H1 (cell line): Measurements from ENCODE around the gene CTCF. TPM values are rescaled to one million over a fixed set of nuclear protein-coding genes. Genes with fewer than 3 reads are reported as not detected.

ENCODE experiments used
- CTCF ChIA-PET: fragments of 300-600 bp; sonication (Branson Sonifier 250); formaldehyde crosslinking; loops from one replicate; lab custom pipeline; 2021; ENCODE audit not compliant: partially characterized antibody; lab: Charles Lee
- POLR2A ChIA-PET: fragments of 300-600 bp; sonication (Branson Sonifier 250); formaldehyde crosslinking; loops from one replicate; lab custom pipeline; 2021; ENCODE audit warnings: inconsistent platforms; ENCODE audit not compliant: partially characterized antibody; lab: Charles Lee
- DNase-seq, 2 experiments: peaks; one replicate each; pipeline versions ENCODE4 v3.0.0 to v3.0.0-alpha.2; 2010 to 2022; ENCODE audit warnings: low spot score in 2 of 2, low read depth in 1 of 2, mixed read lengths in 1 of 2
- FAIRE-seq: peaks from 2 replicates; lab custom pipeline; 2011; peaks lifted over from hg19 to GRCh38; lab: Jason Lieb, UNC
- H2AFZ ChIP-seq: 2 replicates; pipeline ENCODE4 v1.8.1; 2012; ENCODE audit warnings: low read length, inconsistent platforms
- H2AK5ac ChIP-seq: 2 replicates; pipeline ENCODE4 v1.6.1; 2013; ENCODE audit warnings: low read depth, low read length
- H2BK120ac ChIP-seq: replicated peaks from 2 replicates; pipeline ENCODE3; 2013; ENCODE audit warnings: low read depth, low read length, inconsistent platforms
- H2BK12ac ChIP-seq: 2 replicates; pipeline ENCODE4 v1.6.1; 2013; ENCODE audit warnings: low read depth, low read length
- H2BK15ac ChIP-seq: 2 replicates; pipeline ENCODE4 v1.6.1; 2013; ENCODE audit warnings: low read length
- H2BK20ac ChIP-seq: 2 replicates; pipeline ENCODE4 v1.6.1; 2013; ENCODE audit warnings: low read length
- H2BK5ac ChIP-seq: 2 replicates; pipeline ENCODE4 v1.6.1; 2013; ENCODE audit warnings: low read depth, low read length
- H3K14ac ChIP-seq: 2 replicates; pipeline ENCODE4 v1.6.1; 2013; ENCODE audit warnings: inconsistent platforms; ENCODE audit not compliant: insufficient read length
- H3K18ac ChIP-seq: 2 replicates; pipeline ENCODE4 v1.6.1; 2013; ENCODE audit warnings: low read length; ENCODE audit errors: extremely low read depth
- H3K23ac ChIP-seq: 2 replicates; pipeline ENCODE4 v1.6.1; 2013; ENCODE audit warnings: inconsistent platforms; ENCODE audit not compliant: insufficient read length
- H3K23me2 ChIP-seq: 2 replicates; pipeline ENCODE4 v1.6.1; 2013; ENCODE audit warnings: low read depth, low read length
- H3K27ac ChIP-seq: 2 replicates; pipeline ENCODE4 v1.6.1; 2011; ENCODE audit warnings: low read depth, low read length, inconsistent platforms
- H3K27me3 ChIP-seq, 4 experiments: replicated peaks in 1 of 4; 1 replicate in 1 of 4; 2 replicates in 3 of 4; pipeline versions ENCODE4 v1.6.1 to v1.8.1; 2011 to 2013; ENCODE audit warnings: low read length in 3 of 4, mild to moderate bottlenecking in 3 of 4, inconsistent platforms in 2 of 4, mixed read lengths in 2 of 4, moderate library complexity in 1 of 4; ENCODE audit not compliant: control insufficient read depth in 3 of 4, insufficient read depth in 3 of 4; ENCODE audit errors: extremely low read depth in 1 of 4
- H3K36me3 ChIP-seq, 4 experiments: 2 replicates each; pipeline versions ENCODE4 v1.6.1 to v1.8.1; 2011 to 2013; ENCODE audit warnings: mild to moderate bottlenecking in 4 of 4, low read length in 3 of 4, moderate library complexity in 2 of 4, control low read depth in 1 of 4, inconsistent platforms in 1 of 4; ENCODE audit not compliant: insufficient read depth in 4 of 4, control insufficient read depth in 2 of 4
- H3K4ac ChIP-seq: replicated peaks from 2 replicates; pipeline ENCODE3; 2013; ENCODE audit warnings: low read length, low read depth, mixed read lengths, inconsistent platforms; ENCODE audit not compliant: insufficient read length
- H3K4me1 ChIP-seq, 4 experiments: replicated peaks in 1 of 4; 1 replicate in 1 of 4; 2 replicates in 3 of 4; pipeline versions ENCODE4 v1.6.1 to v1.8.1; 2011 to 2013; ENCODE audit warnings: low read length in 3 of 4, inconsistent platforms in 2 of 4, mixed read lengths in 1 of 4; ENCODE audit not compliant: insufficient read depth in 4 of 4, control insufficient read depth in 3 of 4
- H3K4me2 ChIP-seq, 2 experiments: 2 replicates each; pipeline versions ENCODE4 v1.6.1 to v1.8.1; 2011 to 2013; ENCODE audit warnings: low read depth in 2 of 2, low read length in 2 of 2, control low read depth in 1 of 2, inconsistent platforms in 1 of 2, mild to moderate bottlenecking in 1 of 2; ENCODE audit not compliant: insufficient read depth in 1 of 2
- H3K4me3 ChIP-seq, 4 experiments: fragments of 200-600, 300-600 bp in 1 of 4; sonication (generic), shearing (Covaris generic), sonication (Bioruptor Twin) in 1 of 4; 2 replicates each; pipeline versions ENCODE4 v1.5.1 to v1.8.1; 2011 to 2016; ENCODE audit warnings: low read length in 4 of 4, low read depth in 3 of 4, control low read depth in 2 of 4, inconsistent platforms in 2 of 4, mild to moderate bottlenecking in 2 of 4, mixed read lengths in 1 of 4, moderate library complexity in 1 of 4; ENCODE audit not compliant: insufficient read depth in 2 of 4; ENCODE audit errors: extremely low read depth in 1 of 4
- H3K56ac ChIP-seq: replicated peaks from 2 replicates; pipeline ENCODE3; 2013; ENCODE audit warnings: low read depth, mild to moderate bottlenecking, mixed read lengths, low read length, inconsistent platforms; ENCODE audit not compliant: insufficient read length
- H3K79me1 ChIP-seq: 2 replicates; pipeline ENCODE4 v1.6.1; 2013; ENCODE audit warnings: low read depth, low read length, control low read depth
- H3K79me2 ChIP-seq, 2 experiments: 2 replicates each; pipeline versions ENCODE4 v1.6.1 to v1.8.1; 2012 to 2013; ENCODE audit warnings: low read length in 2 of 2, mild to moderate bottlenecking in 2 of 2, inconsistent platforms in 1 of 2; ENCODE audit not compliant: insufficient read depth in 2 of 2, control insufficient read depth in 1 of 2
- H3K9ac ChIP-seq, 4 experiments: replicated peaks in 1 of 4; 1 replicate in 1 of 4; 2 replicates in 3 of 4; pipeline versions ENCODE4 v1.6.1 to v1.8.1; 2011 to 2013; ENCODE audit warnings: low read depth in 3 of 4, low read length in 3 of 4, control low read depth in 2 of 4, mild to moderate bottlenecking in 2 of 4, moderate library complexity in 2 of 4, inconsistent platforms in 1 of 4; ENCODE audit errors: extremely low read depth in 1 of 4
- H3K9me3 ChIP-seq, 2 experiments: 2 replicates each; pipeline versions ENCODE4 v1.6.1 to v1.8.1; 2012 to 2013; ENCODE audit warnings: mild to moderate bottlenecking in 2 of 2, moderate library complexity in 2 of 2, control low read depth in 1 of 2, inconsistent platforms in 1 of 2, low read depth in 1 of 2, low read length in 1 of 2, mixed read lengths in 1 of 2; ENCODE audit not compliant: insufficient read depth in 2 of 2
- H4K20me1 ChIP-seq, 2 experiments: replicated peaks in 1 of 2; 2 replicates each; pipeline versions ENCODE3 to v1.8.1; 2011 to 2013; ENCODE audit warnings: inconsistent platforms in 2 of 2, low read length in 2 of 2, mild to moderate bottlenecking in 1 of 2; ENCODE audit not compliant: insufficient read depth in 2 of 2, control insufficient read depth in 1 of 2
- H4K5ac ChIP-seq: 2 replicates; pipeline ENCODE4 v1.6.1; 2013; ENCODE audit warnings: low read length, low read depth, mixed read lengths, inconsistent platforms; ENCODE audit not compliant: insufficient read length
- H4K8ac ChIP-seq: 2 replicates; pipeline ENCODE4 v1.8.0; 2013; ENCODE audit warnings: mild to moderate bottlenecking, moderate library complexity, low read length, inconsistent platforms; ENCODE audit not compliant: insufficient read depth; ENCODE audit errors: extremely low read depth
- H4K91ac ChIP-seq: replicated peaks from 2 replicates; pipeline ENCODE3; 2013; ENCODE audit warnings: low read length, mixed read lengths, inconsistent platforms; ENCODE audit not compliant: insufficient read length
- BACH1 ChIP-seq: IDR thresholded peaks from 2 replicates; pipeline ENCODE4 v1.6.1; 2012; ENCODE audit warnings: low read length, improper control_type of control experiment
- GTF2F1 ChIP-seq: IDR thresholded peaks from 2 replicates; pipeline ENCODE4 v1.6.1; 2012; ENCODE audit warnings: low read depth, low read length, improper control_type of control experiment, borderline replicate concordance
- NANOG ChIP-seq: IDR thresholded peaks from 2 replicates; pipeline ENCODE4 v1.6.1; 2011; ENCODE audit warnings: low read length, low read depth, mild to moderate bottlenecking, inconsistent platforms; ENCODE audit not compliant: insufficient read depth, poor library complexity, severe bottlenecking
- NRF1 ChIP-seq: IDR thresholded peaks from 2 replicates; pipeline ENCODE4 v1.6.1; 2011; ENCODE audit warnings: mild to moderate bottlenecking, low read depth, low read length, improper control_type of control experiment
- POLR2AphosphoS5 ChIP-seq: IDR thresholded peaks from 2 replicates; pipeline ENCODE4 v1.6.1; 2011; ENCODE audit warnings: low read depth, low read length
- RAD21 ChIP-seq, 2 experiments: IDR thresholded peaks in 1 of 2; conservative IDR thresholded peaks in 1 of 2; 2 replicates each; pipeline ENCODE4 v1.6.1; 2011; ENCODE audit warnings: low read depth in 2 of 2, low read length in 2 of 2, improper control_type of control experiment in 1 of 2, inconsistent platforms in 1 of 2, mild to moderate bottlenecking in 1 of 2, moderate library complexity in 1 of 2
- RFX5 ChIP-seq: IDR thresholded peaks from 2 replicates; pipeline ENCODE4 v1.6.1; 2011; ENCODE audit warnings: low read depth, low read length, improper control_type of control experiment, borderline replicate concordance
- SIX5 ChIP-seq: IDR thresholded peaks from 2 replicates; pipeline ENCODE4 v1.6.1; 2011; ENCODE audit warnings: mild to moderate bottlenecking, low read depth, low read length
- SP2 ChIP-seq: IDR thresholded peaks from 2 replicates; pipeline ENCODE4 v1.6.1; 2012; ENCODE audit warnings: mild to moderate bottlenecking, low read length, inconsistent platforms
- TBP ChIP-seq: IDR thresholded peaks from 2 replicates; pipeline ENCODE4 v1.6.1; 2011; ENCODE audit warnings: low read depth, low read length, improper control_type of control experiment
- WGBS, 2 experiments: shearing (Covaris generic) in 1 of 2; methylation state at CpG; one replicate each; pipeline versions ENCODE4 v1.1.6 to v1.1.7; 2013 to 2015; ENCODE audit warnings: low lambda C conversion rate in 2 of 2, mixed read lengths in 2 of 2, inconsistent platforms in 1 of 2, low coverage in 1 of 2, missing lambda C conversion rate in 1 of 2; ENCODE audit not compliant: insufficient replicate concordance in 2 of 2, insufficient coverage in 1 of 2, insufficient read length in 1 of 2; ENCODE audit errors: extremely low coverage in 1 of 2, missing lambda C conversion rate in 1 of 2; 5-methylcytosine and 5-hydroxymethylcytosine counted together
- polyA plus RNA-seq, 7 experiments: library from polyadenylated mRNA; depleted of rRNA in 3 of 7; stranded (reverse) in 5 of 7; unstranded in 2 of 7; fragments of >200 nt in 5 of 7; fragments of 200-250 nt in 2 of 7; gene quantifications; 1 replicate in 5 of 7; 2 replicates in 1 of 7; 4 replicates in 1 of 7; pipeline versions ENCODE4 v1.2.1 to v1.2.3, GENCODE V29; 2011 to 2013; ENCODE audit warnings: missing spikeins in 2 of 7, mixed read lengths in 2 of 7
- total RNA-seq: library from RNA; stranded (reverse); fragmentation: NEBNext Ultra II Directional; extraction: Animal tissue kit (Norgen Biotek cat#: 25700); gene quantifications from 2 replicates; pipeline ENCODE4 v1.2.1, GENCODE V29; 2021
- TF ChIP-seq, protein P1 (sequence below): IDR thresholded peaks from 2 replicates; pipeline ENCODE4 v1.6.1; 2011; ENCODE audit warnings: low read depth, mild to moderate bottlenecking, low read length; ENCODE audit not compliant: insufficient read depth
- TF ChIP-seq, protein P2 (sequence below): IDR thresholded peaks from 2 replicates; pipeline ENCODE4 v1.6.1; 2012; ENCODE audit warnings: inconsistent platforms

The CTCF gene
- total and polyA plus RNA-seq, 2 of the 8 experiments (the other 6 are each of a cell fraction or from before 2014, with no cell fraction given): 32.4 to 66.0 TPM

DNA sequence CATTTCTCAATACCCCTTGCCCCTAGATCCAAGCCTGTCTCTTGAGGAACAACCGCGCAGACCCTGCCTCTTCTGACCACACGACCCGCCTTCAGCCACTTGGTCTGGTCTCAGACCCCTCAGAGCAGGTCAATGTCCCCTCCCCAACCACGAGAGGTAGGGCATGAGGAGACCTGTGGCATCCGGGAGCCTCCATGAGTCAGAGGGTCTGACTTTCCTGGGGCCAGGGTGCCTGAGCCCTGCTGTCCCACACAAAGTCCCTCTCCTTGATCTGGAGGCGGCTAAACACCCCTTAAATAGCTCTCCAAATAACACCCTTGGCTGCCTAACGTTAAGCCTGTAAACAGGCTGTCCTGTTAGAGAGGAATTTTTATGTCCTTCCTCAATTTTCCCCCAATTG, 87.7 kb downstream of the CTCF start:
- no peak overlapping the region for H4K8ac ChIP-seq
- H3K79me2 ChIP-seq: no peaks in the 10 kb centered on the region
- H3K4me1 ChIP-seq: peaks cover 0 to 26% (median 9%) of the 10 kb centered on the region in 4 experiments; a peak in 5 of 7 replicates
- H2BK12ac ChIP-seq: 0 out of 2 replicates have a peak overlapping the region, but pooled peaks have one; percentile 50
- no peak overlapping the region for H3K9ac ChIP-seq
- CTCF ChIA-PET: interaction anchor here (0.6 to 18.0 kb wide), 10 partner anchors 11 to 280 kb away, joined by 3 to 202 read pairs (median 8); partner anchors contain the start of genes ACD, C16orf86, ENKD1 and PARD6A
- no peak for TF ChIP-seq SIX5
- TF ChIP-seq, protein P1, sequence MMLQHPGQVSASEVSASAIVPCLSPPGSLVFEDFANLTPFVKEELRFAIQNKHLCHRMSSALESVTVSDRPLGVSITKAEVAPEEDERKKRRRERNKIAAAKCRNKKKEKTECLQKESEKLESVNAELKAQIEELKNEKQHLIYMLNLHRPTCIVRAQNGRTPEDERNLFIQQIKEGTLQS: no peak
- no peak for TF ChIP-seq RFX5
- no peak for TF ChIP-seq NRF1
- TF ChIP-seq RAD21 (IDR thresholded peaks at IDR 0.05 in 1 of 2, conservative IDR thresholded peaks at IDR 0.05 in 1 of 2; ENCODE audit: low read depth in 2 of 2, low read length in 2 of 2): no peak
- TF ChIP-seq GTF2F1: no peak
- no peak for TF ChIP-seq BACH1
- no peak for TF ChIP-seq SP2
- no peak for TF ChIP-seq TBP
- TF ChIP-seq, protein P2, sequence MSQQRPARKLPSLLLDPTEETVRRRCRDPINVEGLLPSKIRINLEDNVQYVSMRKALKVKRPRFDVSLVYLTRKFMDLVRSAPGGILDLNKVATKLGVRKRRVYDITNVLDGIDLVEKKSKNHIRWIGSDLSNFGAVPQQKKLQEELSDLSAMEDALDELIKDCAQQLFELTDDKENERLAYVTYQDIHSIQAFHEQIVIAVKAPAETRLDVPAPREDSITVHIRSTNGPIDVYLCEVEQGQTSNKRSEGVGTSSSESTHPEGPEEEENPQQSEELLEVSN: no peak
- TF ChIP-seq NANOG: no peak
- no peak for TF ChIP-seq POLR2AphosphoS5
- H3K18ac ChIP-seq: no peak overlapping the region
- peaks cover 3 to 46% (median 27%) of the 10 kb centered on the region in 4 experiments; a peak in 6 of 7 replicates for H3K27me3 ChIP-seq
- POLR2A ChIA-PET: interaction anchor here (1.5 to 3.4 kb wide), 2 partner anchors 10 to 88 kb away, joined by 5 to 13 read pairs; partner anchors contain the start of genes ACD and CTCF
- H2BK120ac ChIP-seq: no peak overlapping the region
- H2BK20ac ChIP-seq: no peak overlapping the region
- no peak overlapping the region for H3K56ac ChIP-seq
- H4K20me1 ChIP-seq: peaks cover 5 to 15% of the 10 kb centered on the region in 2 experiments
- no peak overlapping the region for H3K23ac ChIP-seq
- H3K27ac ChIP-seq: no peak overlapping the region
- H3K23me2 ChIP-seq: peaks cover 11% of the 10 kb centered on the region; the same call in 1 of the 2 replicates
- H3K4me3 ChIP-seq: no peak overlapping the region
- FAIRE-seq: no peak
- no peak overlapping the region for H3K14ac ChIP-seq
- no peak overlapping the region for H2BK15ac ChIP-seq
- H2AFZ ChIP-seq: no peak overlapping the region
- no peak overlapping the region for H3K4ac ChIP-seq
- DNase-seq: no peak
- 91% methylated on average over 8 of the region's 8 CpGs; no CpG with 5 or more reads in 1 of the 2 experiments for WGBS, 2 experiments
- no peaks in the 10 kb centered on the region for H3K36me3 ChIP-seq
- no peaks in the 10 kb centered on the region for H3K79me1 ChIP-seq
- no peak overlapping the region; the same call in 1 of the 2 replicates for H2BK5ac ChIP-seq
- no peak overlapping the region for H4K91ac ChIP-seq
- peak overlapping the region in 1 of 2 experiments; percentile 16; a peak in 1 of 4 replicates for H3K4me2 ChIP-seq
- H4K5ac ChIP-seq: no peak overlapping the region
- H3K9me3 ChIP-seq: no peaks in the 10 kb centered on the region
- H2AK5ac ChIP-seq: no peak overlapping the region
